ENCODE measurements around the gene ZBTB7B.
"Not testable (repeated sequence)": the region's sequence is repeated elsewhere in the genome, so short reads cannot be mapped to it uniquely, and the experiment has no call there.

ZBTB7B gene

DNA sequence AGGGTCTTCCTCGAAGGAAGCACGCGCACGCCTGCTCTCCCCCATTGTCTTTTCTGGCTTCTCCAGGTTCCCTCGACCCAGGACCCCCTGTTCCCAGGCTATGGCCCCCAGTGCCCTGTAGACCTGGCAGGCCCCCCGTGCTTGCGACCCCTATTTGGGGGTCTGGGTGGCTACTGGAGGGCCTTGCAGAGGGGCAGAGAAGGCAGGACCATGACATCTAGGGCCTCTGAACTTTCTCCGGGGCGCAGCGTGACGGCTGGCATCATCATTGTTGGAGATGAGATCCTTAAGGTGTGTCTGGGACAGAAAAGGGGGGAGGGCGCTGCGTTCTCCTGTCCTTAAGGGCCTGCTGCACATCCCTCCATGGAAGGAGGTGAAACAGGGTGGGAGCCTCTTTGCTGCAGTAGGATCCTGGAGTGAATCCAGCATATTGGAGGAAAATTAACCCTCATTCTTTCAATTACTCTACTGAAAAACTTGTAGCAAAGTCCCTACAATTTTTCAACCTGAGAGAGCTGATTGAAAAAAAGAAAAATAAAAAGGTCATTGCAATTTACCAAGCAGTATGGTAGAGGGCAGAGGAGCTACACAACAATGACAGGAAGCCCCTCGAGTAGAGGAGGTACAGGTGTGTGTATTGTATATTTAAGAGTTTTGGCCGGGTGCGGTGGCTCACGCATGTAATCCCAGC is 18.7 kb upstream of the ZBTB7B start:
- no peaks in the 10 kb centered on the region for H3K9me3 ChIP-seq (ENCODE audit: control insufficient read depth, insufficient read depth, low read depth, low read length)
- H3K4me1 ChIP-seq (ENCODE audit: control insufficient read depth, insufficient read depth, low read length): no peaks in the 10 kb centered on the region
- CTCF ChIA-PET: interaction anchor here (0.6 to 3.6 kb wide), 7 partner anchors 10 to 1057 kb away, joined by 3 to 55 read pairs (median 4); partner anchors contain the start of genes CKS1B and LENEP
- peak overlapping the region; percentile 62 for H3K27ac ChIP-seq (ENCODE audit: extremely low read depth, low read depth, low read length)
- peak overlapping the region; percentile 70 for H3K4me3 ChIP-seq (ENCODE audit: low read depth, low read length)
- TF ChIP-seq ZNF423 (tag by site-specific recombination; IDR thresholded peaks at IDR 0.05) (no peak), SP2 (tag by site-specific recombination; IDR thresholded peaks at IDR 0.05) (peak; percentile 30; the same call in 1 of the 2 replicates)
- POLR2A ChIA-PET: interaction anchor here (0.7 to 3.3 kb wide), 17 partner anchors 9 to 326 kb away, joined by 3 to 66 read pairs (median 6); partner anchors contain the start of genes ADAM15, CKS1B, LENEP and PBXIP1
- H3K36me3 ChIP-seq (ENCODE audit: control insufficient read depth in 2 of 2, insufficient read depth in 1 of 2, low read length in 2 of 2): peaks cover 7 to 39% of the 10 kb centered on the region in 2 experiments; a peak in 2 of 3 replicates

DNA sequence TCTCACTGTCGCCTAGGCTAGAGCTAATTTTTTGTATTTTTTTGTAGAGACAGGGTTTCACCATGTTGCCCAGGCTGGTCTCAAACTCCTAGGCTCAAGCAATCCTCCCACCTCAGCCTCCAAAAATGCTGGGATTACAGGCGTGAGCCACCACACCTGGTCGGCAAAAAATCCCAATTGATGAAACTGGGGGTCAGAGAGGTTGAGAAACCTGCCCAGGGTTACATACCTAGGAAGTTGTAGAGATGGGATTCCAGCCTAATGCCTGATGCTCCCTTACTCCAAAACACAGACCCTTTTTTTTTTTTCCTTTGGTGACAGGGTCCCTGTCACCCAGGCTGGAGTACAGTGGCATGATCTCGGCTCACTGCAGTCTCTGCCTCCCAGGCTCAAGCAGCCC is 15.9 kb upstream of the ZBTB7B start:
- H3K36me3 ChIP-seq (ENCODE audit: control insufficient read depth in 2 of 2, insufficient read depth in 1 of 2, low read length in 2 of 2): peaks cover 7 to 47% of the 10 kb centered on the region in 2 experiments; a peak in 2 of 3 replicates
- H3K4me3 ChIP-seq (ENCODE audit: low read depth, low read length); H3K27ac ChIP-seq (ENCODE audit: extremely low read depth, low read depth, low read length); H3K9me3 ChIP-seq (ENCODE audit: control insufficient read depth, insufficient read depth, low read depth, low read length); H3K4me1 ChIP-seq (ENCODE audit: control insufficient read depth, insufficient read depth, low read length): not testable (repeated sequence)
- POLR2A ChIA-PET: interaction anchor here (0.7 kb wide), 1 partner anchor 15 kb away, joined by 3 read pairs; no protein-coding TSS in a partner anchor
- CTCF ChIA-PET: interaction anchor here (1.4 to 2.6 kb wide), 3 partner anchors 12 to 31 kb away, joined by 3 to 15 read pairs (median 5); partner anchors contain the start of gene PBXIP1

GRCh38 chr1:154987326-154987725 is 15.3 kb upstream of the ZBTB7B start:
- no peak overlapping the region for H3K4me3 ChIP-seq (ENCODE audit: low read depth, low read length)
- no peak overlapping the region for H3K27ac ChIP-seq (ENCODE audit: extremely low read depth, low read depth, low read length)
- TF ChIP-seq ZNF335 (tag by site-specific recombination; conservative IDR thresholded peaks at IDR 0.05): no peak
- TF ChIP-seq ZNF121 (tag by site-specific recombination; IDR thresholded peaks at IDR 0.05): peak; percentile 76; the same call in 1 of the 2 replicates
- H3K9me3 ChIP-seq (ENCODE audit: control insufficient read depth, insufficient read depth, low read depth, low read length): no peaks in the 10 kb centered on the region
- no peaks in the 10 kb centered on the region for H3K4me1 ChIP-seq (ENCODE audit: control insufficient read depth, insufficient read depth, low read length)
- CTCF ChIA-PET: interaction anchor here (0.6 to 2.6 kb wide), 6 partner anchors 9 to 656 kb away, joined by 3 to 15 read pairs (median 4); partner anchors contain the start of gene PBXIP1
- peaks cover 7 to 47% of the 10 kb centered on the region in 2 experiments; a peak in 2 of 3 replicates for H3K36me3 ChIP-seq (ENCODE audit: control insufficient read depth in 2 of 2, insufficient read depth in 1 of 2, low read length in 2 of 2)
- POLR2A ChIA-PET: interaction anchor here (0.7 to 1.3 kb wide), 3 partner anchors 14 to 17 kb away, joined by 3 to 5 read pairs (median 3); partner anchors contain the start of gene SHC1

- CTCF ChIA-PET: interaction anchor here (0.6 to 2.6 kb wide), 8 partner anchors 8 to 657 kb away, joined by 3 to 15 read pairs (median 4); partner anchors contain the start of gene PBXIP1
- Histone ChIP-seq H3K9me3 (ENCODE audit: control insufficient read depth, insufficient read depth, low read depth, low read length) (no peaks in the 10 kb centered on the region), H3K4me1 (ENCODE audit: control insufficient read depth, insufficient read depth, low read length) (no peaks in the 10 kb centered on the region), H3K4me3 (ENCODE audit: low read depth, low read length) (no peak overlapping the region), H3K36me3 (ENCODE audit: control insufficient read depth in 2 of 2, insufficient read depth in 1 of 2, low read length in 2 of 2) (peaks cover 7 to 53% of the 10 kb centered on the region in 2 experiments; a peak in 2 of 3 replicates), H3K27ac (ENCODE audit: extremely low read depth, low read depth, low read length) (no peak overlapping the region)
- TF ChIP-seq ZNF211 (tag by site-specific recombination; IDR thresholded peaks at IDR 0.05; ENCODE audit: low read depth): no peak
- no peak for TF ChIP-seq ZNF510 (tag by site-specific recombination; IDR thresholded peaks at IDR 0.05; ENCODE audit: insufficient replicate concordance)
- TF ChIP-seq ZNF146 (tag by site-specific recombination; IDR thresholded peaks at IDR 0.05): no peak
- TF ChIP-seq, protein P1, sequence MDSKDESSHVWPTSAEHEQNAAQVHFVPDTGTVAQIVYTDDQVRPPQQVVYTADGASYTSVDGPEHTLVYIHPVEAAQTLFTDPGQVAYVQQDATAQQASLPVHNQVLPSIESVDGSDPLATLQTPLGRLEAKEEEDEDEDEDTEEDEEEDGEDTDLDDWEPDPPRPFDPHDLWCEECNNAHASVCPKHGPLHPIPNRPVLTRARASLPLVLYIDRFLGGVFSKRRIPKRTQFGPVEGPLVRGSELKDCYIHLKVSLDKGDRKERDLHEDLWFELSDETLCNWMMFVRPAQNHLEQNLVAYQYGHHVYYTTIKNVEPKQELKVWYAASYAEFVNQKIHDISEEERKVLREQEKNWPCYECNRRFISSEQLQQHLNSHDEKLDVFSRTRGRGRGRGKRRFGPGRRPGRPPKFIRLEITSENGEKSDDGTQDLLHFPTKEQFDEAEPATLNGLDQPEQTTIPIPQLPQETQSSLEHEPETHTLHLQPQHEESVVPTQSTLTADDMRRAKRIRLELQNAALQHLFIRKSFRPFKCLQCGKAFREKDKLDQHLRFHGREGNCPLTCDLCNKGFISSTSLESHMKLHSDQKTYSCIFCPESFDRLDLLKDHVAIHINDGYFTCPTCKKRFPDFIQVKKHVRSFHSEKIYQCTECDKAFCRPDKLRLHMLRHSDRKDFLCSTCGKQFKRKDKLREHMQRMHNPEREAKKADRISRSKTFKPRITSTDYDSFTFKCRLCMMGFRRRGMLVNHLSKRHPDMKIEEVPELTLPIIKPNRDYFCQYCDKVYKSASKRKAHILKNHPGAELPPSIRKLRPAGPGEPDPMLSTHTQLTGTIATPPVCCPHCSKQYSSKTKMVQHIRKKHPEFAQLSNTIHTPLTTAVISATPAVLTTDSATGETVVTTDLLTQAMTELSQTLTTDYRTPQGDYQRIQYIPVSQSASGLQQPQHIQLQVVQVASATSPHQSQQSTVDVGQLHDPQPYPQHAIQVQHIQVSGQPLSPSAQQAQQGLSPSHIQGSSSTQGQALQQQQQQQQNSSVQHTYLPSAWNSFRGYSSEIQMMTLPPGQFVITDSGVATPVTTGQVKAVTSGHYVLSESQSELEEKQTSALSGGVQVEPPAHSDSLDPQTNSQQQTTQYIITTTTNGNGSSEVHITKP (tag by site-specific recombination; IDR thresholded peaks at IDR 0.05): peak; percentile 42; the same call in 1 of the 2 replicates
- TF ChIP-seq CTCF (tag by site-specific recombination; IDR thresholded peaks at IDR 0.05): 0 out of 2 replicates have a peak, but pooled peaks have one; percentile 22
- POLR2A ChIA-PET: interaction anchor here (0.9 to 1.3 kb wide), 5 partner anchors 11 to 32 kb away, joined by 3 to 5 read pairs (median 3); partner anchors contain the start of genes PBXIP1 and SHC1
Observed at GRCh38 chr1:154988058-154988954, 14.3 kb upstream of the ZBTB7B start.

All from HEK293 (cell line).